ENCODE data around the gene DEFB108B. TPM values are rescaled to one million over a fixed set of nuclear protein-coding genes. Genes with fewer than 3 reads are reported as not detected.
"Not testable (repeated sequence)": the region's sequence is repeated elsewhere in the genome, so short reads cannot be mapped to it uniquely, and the experiment has no call there.

Gene DEFB108B
- total RNA-seq, 1 donor from 2014 or later = not detected

DNA sequence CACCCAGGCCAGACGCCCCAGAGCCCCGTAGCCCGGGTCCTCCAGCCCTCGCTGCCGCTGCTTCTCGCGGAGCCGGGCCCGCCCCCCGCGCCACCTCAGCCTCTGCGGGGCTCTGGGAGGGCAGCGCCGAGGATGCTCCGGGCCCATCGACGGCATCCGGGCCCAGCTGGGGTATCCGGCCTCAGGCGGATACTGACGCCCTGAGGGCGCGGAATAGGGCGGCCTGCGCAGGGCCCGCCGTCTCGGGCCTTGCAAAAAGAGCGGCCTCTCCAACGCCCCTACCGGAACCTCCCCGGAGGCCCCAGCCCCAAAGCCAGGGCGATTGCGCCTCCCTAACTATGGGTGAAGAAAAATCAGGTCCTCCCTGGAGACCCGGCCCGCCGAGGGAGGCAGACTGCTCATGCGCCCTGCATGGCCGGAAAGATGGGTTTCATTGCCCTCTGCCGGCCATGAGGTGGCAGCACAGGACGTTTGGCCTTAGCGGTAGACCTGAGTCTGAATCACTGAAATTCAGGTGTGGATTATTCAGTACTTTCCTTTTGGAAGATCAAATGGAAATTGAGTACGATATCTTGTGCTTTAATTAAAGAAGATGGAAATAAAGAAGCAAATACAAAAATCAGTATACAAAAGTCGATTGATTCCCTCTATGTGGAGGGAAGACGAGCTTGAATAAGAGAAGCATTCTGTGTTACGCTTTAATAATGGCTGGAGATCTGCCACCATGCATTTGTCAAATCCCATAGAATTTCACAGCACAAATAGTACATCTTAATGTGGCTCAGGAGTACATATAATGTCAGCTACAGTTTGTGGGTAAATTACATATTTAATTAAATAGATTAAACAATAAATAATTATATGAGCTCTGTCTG lies 19.3 kb upstream of the DEFB108B start:
- peak; percentile 81 for DNase-seq (ENCODE audit: low spot score)

GRCh38 chr11:71821539-71821938 lies 11.5 kb upstream of the DEFB108B start:
- not testable (repeated sequence) for DNase-seq (ENCODE audit: low spot score)

DNA sequence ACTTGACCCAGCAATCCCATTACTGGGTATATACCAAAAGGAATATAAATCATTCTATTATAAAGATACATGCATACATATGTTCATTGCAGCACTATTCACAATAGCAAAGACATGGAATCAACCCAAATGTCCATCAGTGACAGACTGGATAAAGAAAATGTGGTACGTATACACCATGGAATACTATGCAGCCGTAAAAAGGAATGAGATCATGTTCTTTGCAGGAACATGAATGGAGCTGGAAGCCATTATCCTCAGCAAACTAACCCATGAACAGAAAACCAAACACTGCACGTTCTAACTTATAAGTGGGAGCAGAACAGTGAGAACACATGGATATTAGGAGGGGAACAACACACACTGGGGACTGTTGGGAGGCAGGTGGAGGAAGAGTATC lies 3.8 kb upstream of the DEFB108B start:
- DNase-seq (ENCODE audit: low spot score) = not testable (repeated sequence)

DNA sequence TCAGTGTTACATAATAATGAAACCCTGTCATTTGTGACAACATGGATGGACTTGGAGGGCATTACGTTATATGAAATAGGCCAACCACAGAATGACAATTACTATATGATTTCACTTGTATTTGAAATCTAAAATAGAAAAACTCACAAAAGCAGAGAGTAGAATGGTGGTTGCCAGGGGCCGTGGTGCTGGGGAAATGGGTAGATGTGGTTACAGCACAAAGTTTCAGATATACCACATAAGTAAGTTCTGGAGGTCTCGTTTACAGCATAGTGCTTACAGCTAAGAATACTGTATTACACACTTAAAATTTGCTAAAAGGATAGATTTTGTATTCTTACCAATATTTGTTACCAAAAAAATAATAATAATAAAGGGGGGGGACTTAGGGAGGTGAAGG lies 3.3 kb upstream of the DEFB108B start:
- not testable (repeated sequence) for DNase-seq (ENCODE audit: low spot score)

DNA sequence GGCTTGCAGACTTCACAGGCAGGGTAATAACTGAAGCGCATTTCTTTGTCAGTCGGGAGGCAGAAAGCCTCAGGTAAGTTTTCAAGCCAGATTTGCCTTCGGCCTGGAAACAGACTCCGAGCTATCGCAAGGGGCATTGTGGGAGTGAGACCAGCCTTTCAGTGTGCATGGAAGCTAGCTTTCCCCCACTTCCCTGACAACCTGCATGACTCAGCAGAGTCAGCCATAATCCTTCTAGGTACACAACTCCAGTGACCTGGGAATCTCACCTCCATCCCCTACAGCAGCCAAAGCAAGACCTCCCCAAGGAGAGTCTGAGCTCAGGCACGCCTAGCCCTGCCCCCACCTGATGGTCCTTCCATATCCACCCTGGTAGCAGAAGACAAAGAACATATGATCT lies 9.7 kb downstream of the DEFB108B start:
- not testable (repeated sequence) for DNase-seq (ENCODE audit: low spot score)

DNA sequence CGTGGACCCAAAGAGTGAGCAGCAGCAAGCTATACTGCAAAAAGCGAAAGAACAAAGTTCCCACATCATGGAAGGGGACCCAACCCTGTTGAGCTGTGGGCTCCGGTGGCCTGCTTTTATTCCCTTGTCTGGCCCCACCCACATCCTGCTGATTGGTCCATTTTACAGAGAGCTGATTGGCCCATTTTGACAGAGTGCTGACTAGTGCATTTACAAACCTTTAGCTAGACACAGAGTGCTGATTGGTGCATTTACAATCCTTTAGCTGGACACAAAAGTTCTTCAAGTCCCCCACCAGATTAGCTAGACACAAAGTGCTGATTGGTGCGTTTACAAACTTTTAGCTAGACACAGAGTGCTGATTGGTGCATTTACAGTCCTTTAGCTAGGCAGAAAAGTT lies 10.4 kb downstream of the DEFB108B start:
- DNase-seq (ENCODE audit: low spot score) = not testable (repeated sequence)

- no peak for DNase-seq (ENCODE audit: low spot score)
Observed at GRCh38 chr11:71843858-71844257, 10.9 kb downstream of the DEFB108B start.

DNA sequence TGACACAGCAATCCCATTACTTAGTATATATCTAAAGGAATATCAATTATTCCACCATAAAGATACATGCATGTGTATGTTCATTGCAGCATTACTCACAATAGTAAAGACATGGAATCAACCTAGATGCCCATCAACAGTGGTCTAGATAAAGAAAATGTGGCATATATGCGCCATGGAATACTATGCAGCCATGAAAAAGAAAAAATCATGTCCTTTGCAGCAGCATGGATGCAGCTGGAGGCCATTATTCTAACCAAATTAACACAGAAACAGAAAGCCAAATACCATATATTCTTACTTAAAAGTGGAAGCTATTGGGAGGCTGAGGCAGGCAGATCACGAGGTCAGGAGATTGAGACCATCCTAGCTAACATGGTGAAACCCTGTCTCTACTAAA lies 20.9 kb downstream of the DEFB108B start:
- not testable (repeated sequence) for DNase-seq (ENCODE audit: low spot score)

DNA sequence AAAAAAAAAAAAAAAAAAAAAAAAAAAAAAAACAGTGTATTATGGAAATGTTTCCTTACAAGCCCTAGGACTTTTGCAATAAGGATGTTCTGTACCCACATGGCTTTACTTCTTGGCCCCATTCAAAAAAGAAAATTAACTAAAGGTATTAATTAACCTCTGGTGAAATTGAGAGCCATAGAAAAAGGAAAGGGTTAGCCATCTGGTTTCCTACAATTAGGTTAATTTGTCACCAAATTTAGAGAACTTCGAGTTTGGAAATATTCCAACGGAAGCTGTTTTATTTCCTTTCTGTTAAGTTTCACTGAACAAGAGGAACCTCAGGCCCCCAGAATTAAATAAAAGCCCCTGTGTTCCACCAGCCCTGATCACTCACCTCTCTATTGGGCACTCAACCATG lies 22.9 kb downstream of the DEFB108B start:
- DNase-seq (ENCODE audit: low spot score) = not testable (repeated sequence)

DNA sequence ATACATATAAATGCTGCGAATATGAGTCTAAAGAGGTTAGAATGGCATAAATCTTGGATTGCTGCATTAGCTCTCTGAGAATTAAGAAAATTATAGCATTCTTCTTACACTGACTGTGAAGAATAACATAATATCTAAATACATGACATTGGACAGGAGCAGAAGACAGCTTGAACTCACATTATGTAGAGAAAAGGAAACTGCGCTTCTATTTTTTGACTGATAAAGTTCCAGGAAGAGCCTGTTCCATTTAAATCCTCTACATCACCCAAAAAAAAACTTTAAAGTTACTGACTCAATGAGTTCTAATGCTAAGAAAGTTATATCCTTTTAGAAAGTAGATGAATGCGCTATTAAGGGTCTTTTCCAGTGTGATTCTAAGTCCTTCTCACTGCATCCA lies 27.8 kb downstream of the DEFB108B start:
- not testable (repeated sequence) for DNase-seq (ENCODE audit: low spot score)

DNA sequence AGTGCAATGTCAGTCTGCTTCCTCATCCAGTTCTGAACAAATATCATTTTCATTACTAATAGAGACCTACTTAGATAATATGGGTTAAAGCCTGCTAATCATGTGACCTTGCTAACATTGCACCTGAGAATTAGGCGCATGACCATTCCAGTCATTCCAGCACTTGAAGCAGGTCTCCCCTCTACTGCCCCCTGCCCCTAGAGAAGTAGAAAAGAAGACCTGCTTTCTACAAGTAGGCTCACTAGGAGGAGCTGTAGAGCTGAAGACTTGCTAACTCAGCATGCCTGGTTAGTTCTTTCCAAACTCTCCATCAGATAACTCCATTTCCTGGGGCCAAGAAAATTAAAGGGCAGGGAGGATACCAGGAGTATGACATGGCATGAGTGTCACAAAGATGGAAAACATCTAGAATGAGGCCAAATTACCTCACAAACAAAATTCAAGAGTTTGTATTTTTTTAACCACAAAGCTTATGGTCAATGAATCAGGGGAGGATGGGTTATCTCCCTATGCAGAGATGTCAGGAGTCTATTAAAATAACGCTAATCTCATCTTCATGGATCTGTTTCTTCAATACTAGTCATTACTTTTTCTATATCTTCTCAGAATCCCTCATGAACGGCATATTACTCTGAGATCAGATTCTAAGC lies 31.1 kb downstream of the DEFB108B start:
- peak; percentile 33 for DNase-seq (ENCODE audit: low spot score)

- not testable (repeated sequence) for DNase-seq (ENCODE audit: low spot score)
Observed at GRCh38 chr11:71867209-71867608, 34.2 kb downstream of the DEFB108B start.

DNA sequence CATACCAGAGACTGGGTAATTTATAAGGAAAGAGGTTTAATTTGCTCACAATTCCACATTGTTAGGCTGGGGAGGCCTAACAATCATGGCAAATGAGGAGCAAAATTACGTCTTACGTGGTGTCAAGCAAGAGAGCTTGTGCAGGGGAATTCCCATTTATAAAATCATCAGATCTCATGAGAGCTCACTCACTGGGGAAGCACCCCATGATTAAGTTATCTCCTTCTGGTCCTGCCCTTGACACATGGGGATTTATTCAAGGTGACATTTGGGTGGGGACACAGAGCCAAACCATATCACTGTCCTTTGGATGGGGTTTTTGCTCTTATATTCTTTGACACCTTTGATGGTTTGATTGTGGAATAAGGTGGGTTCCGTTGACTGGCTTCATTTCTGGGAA lies 36.9 kb downstream of the DEFB108B start:
- not testable (repeated sequence) for DNase-seq (ENCODE audit: low spot score)

- DNase-seq (ENCODE audit: low spot score) = not testable (repeated sequence)
Observed at GRCh38 chr11:71870661-71871060, 37.7 kb downstream of the DEFB108B start.

- DNase-seq (ENCODE audit: low spot score) = not testable (repeated sequence)
Observed at GRCh38 chr11:71876262-71876661, 43.3 kb downstream of the DEFB108B start.

GRCh38 chr11:71878059-71878458 lies 45.1 kb downstream of the DEFB108B start, which contains the start of gene DEFB131B:
Gene DEFB131B, plus strand, starts transcription at chr11:71878453. Its CDS starts 0 bp downstream, at chr11:71878453.
- DNase-seq (ENCODE audit: low spot score) = not testable (repeated sequence)

DNA sequence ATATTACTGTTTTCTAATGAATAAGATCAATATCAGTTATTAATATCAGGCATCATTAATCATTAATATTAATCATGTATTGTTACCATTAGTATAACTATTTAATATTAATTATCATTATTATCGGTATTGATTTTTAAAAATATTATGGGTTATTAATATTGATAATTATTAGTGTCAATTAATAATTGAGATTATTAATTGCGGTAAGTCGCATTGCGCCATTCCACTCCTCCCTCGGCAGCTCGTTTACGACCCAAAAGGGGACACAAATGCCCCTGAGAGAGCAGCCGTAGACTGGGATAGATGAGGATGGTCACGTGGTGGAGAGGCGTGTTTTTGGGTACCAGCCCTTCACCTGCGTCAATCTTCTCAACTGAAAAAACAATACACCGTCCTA lies 52.8 kb downstream of the DEFB108B start:
- not testable (repeated sequence) for DNase-seq (ENCODE audit: low spot score)

Other genes with a start within 250 kb of the DEFB108B start
- not detected for gene DEFB131B, start 45.3 kb downstream of the DEFB108B start, total RNA-seq
- gene XNDC1N, start 95.4 kb downstream of the DEFB108B start, total RNA-seq = 11.6 TPM
- 38.7 TPM for gene RNF121, start 95.8 kb downstream of the DEFB108B start, total RNA-seq
- gene IL18BP, start 165.7 kb downstream of the DEFB108B start, total RNA-seq = 10.6 TPM
- gene NUMA1, start 247.3 kb downstream of the DEFB108B start, total RNA-seq = 261 TPM
- gene LRRC51, start 247.7 kb downstream of the DEFB108B start, total RNA-seq = 12.9 TPM